SKM-1 (cell line): ENCODE data around the gene IL22RA1.

ENCODE experiments used
- DNase-seq: peaks from one replicate; lab custom pipeline; 2025; ENCODE audit not compliant: unreplicated experiment; lab: John Stamatoyannopoulos, UW

The IL22RA1 gene

DNA sequence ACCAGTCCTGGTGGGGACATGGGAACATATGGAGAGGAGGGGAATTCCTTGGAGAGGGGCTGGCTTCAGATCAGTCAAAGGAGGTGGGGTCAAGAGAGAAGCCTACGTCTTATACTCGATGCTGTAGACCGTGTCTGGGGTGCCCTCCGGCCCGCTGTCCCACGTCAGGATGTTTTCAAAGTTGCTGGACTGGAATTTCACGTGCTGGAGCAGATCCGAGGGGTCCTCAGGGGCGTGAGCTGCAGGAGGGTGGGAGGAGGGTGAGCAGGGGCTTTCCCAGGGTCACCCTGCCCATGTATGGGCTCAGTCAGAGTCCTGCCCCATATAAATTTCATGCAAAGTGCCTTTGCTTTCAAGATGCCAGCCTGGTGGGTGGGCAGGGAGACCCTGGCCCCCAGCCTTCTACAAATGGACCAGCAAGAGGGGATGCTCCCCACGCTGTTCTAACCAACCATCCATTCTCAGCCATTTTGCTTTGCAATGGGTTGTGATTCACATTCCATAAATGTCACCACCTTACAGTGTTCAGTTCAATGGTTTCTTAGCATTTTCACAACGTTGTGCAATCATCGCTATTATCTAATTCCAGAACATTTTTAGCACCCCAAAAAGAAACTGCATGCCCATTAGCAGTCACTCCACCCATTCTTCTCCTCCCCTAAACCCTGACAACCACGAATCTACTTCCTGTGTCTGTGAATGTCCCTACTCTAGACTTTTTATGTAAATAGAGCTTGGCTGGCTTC lies 4.3 kb downstream of the IL22RA1 start:
- no peak for DNase-seq

GRCh38 chr1:24136956-24137539 lies 5.9 kb downstream of the IL22RA1 start:
- no peak for DNase-seq

DNA sequence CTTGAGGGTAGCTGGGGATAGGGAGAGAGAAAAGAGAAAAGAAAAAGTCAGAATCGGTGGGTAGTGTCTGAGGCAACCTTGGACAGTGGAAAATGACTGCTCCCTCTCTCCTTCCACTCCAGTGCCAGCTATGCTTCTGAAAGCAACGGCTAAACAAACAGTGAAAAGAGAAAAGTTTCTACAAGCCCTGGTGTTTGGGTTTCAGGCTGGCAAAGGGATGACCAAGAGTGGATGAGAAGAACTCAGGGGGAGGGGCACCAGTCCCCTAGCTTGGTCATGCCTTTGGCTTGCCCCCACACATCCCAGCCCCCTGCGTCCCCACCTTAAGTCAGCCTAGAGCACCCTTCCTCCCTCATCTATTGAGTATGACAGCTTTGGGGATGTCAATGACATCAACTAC lies 8.6 kb downstream of the IL22RA1 start:
- no peak for DNase-seq

DNA sequence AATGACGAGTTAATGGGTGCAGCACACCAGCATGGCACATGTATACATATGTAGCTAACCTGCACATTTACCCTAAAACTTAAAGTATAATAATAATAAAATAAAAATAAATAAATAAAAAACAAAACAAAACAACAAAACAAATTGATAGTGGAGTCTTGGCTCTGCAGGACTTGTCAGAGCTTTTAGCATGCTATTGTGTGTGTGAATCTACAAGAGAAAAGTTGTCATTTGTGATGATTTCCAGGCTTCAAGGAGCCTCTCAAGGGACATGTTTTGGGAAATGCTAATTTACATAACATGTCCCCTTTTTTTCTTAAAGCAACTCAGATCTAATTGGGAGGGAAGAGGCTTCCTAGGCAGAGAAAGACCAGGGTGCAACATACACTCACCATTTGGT lies 9.1 kb downstream of the IL22RA1 start:
- no peak for DNase-seq

- no peak for DNase-seq
Measured at GRCh38 chr1:24130385-24130784, 12.6 kb downstream of the IL22RA1 start.

DNA sequence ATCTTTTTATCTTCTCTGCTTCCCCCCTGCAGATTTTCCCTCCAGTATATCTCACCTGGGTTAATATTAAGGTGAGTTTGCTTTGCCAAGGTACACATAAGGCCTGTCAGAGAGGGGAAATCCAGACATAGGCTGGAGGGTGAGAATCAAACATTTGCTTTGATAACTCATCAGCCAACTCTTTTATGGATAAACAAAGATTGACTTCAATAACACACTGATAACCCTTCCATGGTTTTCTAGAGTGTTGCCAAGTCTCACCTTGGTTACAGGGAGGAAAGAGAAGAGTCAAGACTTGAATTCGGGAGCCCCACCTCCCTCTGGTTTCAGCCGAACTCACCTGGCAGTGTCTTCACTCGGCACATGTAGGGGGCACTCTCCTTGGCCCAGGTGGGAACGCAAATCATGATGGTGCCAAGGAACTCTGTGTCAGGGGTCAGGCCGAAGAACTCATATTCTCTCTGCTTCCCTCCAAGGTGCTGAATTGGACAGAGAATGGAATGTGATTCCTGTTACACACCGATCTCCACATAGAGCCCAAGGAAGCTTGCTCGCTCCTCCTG lies 15.1 kb downstream of the IL22RA1 start:
- no peak for DNase-seq

DNA sequence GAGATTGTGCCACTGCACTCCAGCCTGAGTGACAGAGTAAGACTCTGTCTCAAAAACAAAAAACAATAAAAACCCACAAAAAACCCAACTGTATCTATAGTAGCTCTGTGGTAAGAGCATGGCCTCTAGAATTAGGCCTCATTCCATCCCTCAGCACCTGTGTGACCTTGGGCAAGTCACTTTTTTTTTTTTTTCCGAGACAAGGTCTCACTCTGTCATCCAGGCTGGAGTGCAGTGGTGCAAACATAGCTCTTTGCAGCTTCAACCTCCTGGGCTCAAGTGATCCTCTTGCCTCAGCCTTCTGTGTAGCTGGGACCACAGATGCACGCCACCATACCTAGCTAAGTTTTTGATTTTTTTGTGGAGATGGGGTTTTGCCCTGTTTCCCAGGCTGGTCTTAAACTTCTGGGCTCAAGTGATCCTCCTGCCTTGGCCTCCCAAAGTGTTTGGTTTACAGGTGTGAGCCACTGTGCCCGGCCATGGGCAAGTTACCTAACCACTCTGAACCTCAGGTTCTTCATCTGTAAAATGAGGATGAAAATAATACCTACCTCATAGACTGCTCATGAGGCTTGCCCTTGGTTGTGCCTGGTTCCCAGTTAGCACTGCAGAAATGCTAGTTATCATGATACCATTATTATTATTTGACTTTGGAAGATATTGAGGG lies 15.7 kb downstream of the IL22RA1 start:
- DNase-seq: no peak

GRCh38 chr1:24126672-24127023 lies 16.3 kb downstream of the IL22RA1 start:
- no peak for DNase-seq

- no peak for DNase-seq
Measured at GRCh38 chr1:24126018-24126671, 16.8 kb downstream of the IL22RA1 start.

DNA sequence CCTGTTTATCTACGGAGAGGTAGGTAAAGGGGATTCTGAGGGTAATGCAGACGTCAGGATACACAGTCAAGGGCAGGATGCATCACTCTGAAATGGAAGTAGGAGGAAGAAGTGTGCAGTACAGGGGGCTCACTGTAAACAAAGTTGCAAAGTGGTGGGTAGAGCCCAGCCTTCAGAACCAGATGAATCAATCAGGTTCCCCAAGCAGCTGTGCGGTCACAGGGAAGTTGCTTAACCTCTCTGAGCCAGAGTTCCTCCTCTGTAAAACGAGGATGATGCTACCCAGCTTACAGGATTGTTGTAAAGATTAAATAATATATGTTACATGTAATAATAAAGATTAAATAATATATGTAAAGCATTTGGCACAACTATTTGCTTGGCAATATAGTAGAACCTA lies 17.5 kb downstream of the IL22RA1 start:
- DNase-seq: no peak

DNA sequence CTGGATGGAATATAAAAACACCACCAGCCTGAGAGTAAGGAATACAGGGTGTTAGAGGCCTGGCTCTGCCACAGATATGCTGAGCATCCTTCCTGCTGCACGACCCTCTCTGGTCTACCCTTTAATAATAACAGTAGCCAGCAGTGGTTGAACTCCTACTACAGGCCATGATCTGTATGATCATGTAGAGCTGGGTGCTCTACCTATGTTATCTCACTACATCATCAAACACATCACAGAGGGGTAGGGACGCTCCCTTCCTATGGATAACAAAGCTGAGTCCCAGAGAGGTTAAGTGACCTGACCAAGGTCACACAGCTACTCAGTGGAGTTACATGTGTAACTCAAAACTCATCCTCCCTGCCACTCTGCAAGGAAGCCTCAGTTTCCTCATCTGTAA lies 18.0 kb downstream of the IL22RA1 start:
- no peak for DNase-seq

DNA sequence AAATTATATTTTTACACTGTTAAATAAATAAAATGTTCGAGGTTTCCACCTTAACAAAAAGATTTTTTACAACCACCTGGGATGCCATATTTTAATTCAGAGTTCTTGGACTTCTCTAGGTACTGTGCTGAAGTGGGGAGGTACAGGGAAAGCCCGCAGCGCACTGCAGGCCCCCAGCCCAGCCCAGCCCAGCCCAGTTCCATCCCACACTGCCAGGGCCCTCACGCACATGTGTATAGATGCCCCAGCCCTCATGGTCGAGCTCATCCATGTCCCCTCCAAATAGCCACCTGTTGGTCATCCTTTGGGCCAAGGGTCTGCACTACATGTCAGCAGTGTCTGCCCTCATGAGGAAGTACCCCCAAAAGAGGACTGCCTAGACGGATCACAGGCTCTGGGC lies 19.3 kb downstream of the IL22RA1 start:
- DNase-seq: no peak

GRCh38 chr1:24122776-24123175 lies 20.2 kb downstream of the IL22RA1 start:
- DNase-seq: no peak

GRCh38 chr1:24121406-24121805 lies 21.5 kb downstream of the IL22RA1 start:
- no peak for DNase-seq

DNA sequence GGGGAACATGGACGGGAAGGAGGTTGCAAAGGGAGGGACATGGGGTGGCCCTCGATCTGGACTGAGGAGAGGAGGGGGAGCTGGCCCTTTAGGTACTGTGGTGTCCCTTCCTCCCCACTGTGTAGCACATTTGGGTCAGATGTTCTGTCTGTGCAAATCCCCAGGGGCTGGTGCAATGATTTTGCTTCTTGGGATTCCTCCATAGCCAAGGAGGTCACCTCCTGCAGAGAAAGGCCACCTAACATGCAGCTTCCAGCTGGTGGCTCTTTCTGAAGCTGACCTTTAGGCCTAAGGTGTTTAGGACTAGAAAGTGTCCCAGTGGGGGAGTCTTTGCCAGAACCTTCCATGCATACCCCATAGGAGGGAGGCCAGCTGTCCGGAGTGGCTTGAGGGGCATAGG lies 22.0 kb downstream of the IL22RA1 start:
- DNase-seq: no peak

- no peak for DNase-seq
Measured at GRCh38 chr1:24119859-24120756, 22.8 kb downstream of the IL22RA1 start.

- no peak for DNase-seq
Measured at GRCh38 chr1:24119489-24119858, 23.5 kb downstream of the IL22RA1 start.

DNA sequence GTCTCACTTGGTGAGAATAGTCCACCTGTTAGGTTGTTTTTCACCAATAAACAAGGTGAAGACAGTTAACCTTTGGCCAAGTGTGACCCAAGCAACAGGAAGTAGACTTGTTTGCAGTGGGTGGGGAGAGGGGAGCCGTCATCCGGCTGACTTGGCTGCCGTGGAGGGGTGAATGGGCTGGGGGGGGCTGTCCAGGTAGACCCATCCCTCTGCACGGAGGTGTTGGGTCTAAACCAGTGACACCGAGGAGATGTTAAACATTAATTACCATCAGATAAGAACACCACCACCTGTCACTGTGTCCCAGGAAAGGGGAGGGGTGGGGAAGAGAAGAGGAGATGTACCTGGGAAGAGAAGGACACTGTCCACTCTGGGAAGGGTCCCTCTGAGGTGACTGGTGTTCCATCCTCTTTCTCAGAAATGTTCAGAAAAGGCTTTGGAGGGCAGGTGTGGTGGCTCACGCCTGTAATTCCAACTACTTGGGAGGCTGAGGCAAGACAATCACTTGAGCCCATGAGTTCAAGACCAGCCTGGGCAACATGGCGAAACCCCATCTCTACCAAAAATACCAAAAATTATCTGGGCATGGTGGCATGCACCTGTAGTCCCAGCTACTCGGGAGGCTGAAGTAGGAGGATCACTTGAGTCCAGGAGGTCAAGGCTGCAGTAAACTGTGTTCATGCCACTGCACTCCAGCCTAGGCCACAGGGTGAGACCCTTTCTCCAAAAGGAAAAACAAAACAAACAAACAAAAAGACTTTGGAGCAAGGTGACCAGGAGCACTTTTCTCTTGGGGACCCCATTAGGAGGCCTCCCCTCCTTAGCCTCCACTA lies 24.3 kb downstream of the IL22RA1 start:
- DNase-seq: no peak

DNA sequence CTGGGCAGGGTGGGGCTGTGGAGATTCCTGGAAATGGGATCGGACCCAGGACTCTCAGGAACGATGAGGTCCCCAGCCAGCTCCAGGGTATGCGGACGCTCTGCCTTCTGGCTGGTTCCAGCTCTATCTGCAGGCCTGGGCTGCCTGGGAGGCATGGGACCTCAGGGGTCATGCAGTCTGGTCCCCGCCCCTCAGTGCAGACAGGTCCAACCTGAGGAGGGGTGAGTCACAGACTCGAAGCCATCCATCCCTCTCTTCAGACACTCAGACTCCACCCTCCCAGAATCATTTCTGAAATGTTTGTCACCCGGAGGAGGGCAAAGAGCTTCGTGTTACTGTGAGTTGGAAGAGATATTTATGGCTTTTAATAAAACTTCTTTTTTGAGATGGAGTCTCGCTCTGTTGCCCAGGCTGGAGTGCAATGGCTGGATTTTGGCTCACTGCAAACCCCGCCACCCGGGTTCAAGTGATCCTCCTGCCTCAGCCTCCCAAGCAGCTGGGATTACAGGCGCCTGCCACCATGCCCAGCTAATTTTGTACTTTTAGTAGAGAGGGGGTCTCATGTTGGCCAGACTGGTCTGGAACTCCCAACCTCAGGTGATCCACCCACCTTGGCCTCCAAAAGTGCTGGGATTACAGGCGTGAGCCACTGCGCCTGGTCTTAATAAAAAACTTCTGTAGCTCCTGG lies 25.1 kb downstream of the IL22RA1 start:
- no peak for DNase-seq
